Keratinocyte (primary cell): Measurements from ENCODE around the gene TUFT1. TPM values are rescaled to one million over a fixed set of nuclear protein-coding genes. Genes with fewer than 3 reads are reported as not detected.
"Not testable (repeated sequence)": the region's sequence is repeated elsewhere in the genome, so short reads cannot be mapped to it uniquely, and the experiment has no call there.

Experiments
- DNase-seq: peaks from one replicate; pipeline ENCODE4 v3.0.0-alpha.2; 2011; ENCODE audit warnings: low read depth, missing footprints, low spot score
- FAIRE-seq: peaks from 2 replicates; lab custom pipeline; 2011; peaks lifted over from hg19 to GRCh38; lab: Jason Lieb, UNC
- H2AFZ ChIP-seq: 2 replicates; pipeline ENCODE4 v1.6.0; 2012; ENCODE audit warnings: low read length, control low read depth, inconsistent platforms; ENCODE audit not compliant: control insufficient read depth
- H3K27ac ChIP-seq: 2 replicates; pipeline ENCODE4 v1.5.1; 2011; ENCODE audit warnings: low read length; ENCODE audit not compliant: control insufficient read depth, insufficient read depth
- H3K27me3 ChIP-seq: 3 replicates; pipeline ENCODE4 v1.6.0; 2011; ENCODE audit warnings: low read length; ENCODE audit not compliant: control insufficient read depth, insufficient read depth; ENCODE audit errors: extremely low read depth
- H3K36me3 ChIP-seq, 2 experiments: 2 replicates in 1 of 2; 3 replicates in 1 of 2; pipeline ENCODE4 v1.5.1; 2011; ENCODE audit warnings: low read length in 2 of 2, mild to moderate bottlenecking in 1 of 2; ENCODE audit not compliant: control insufficient read depth in 2 of 2, insufficient read depth in 2 of 2; ENCODE audit errors: extremely low read depth in 1 of 2
- H3K4me1 ChIP-seq: 3 replicates; pipeline ENCODE4 v1.5.1; 2011; ENCODE audit warnings: low read length; ENCODE audit not compliant: control insufficient read depth, insufficient read depth; ENCODE audit errors: extremely low read depth
- H3K4me2 ChIP-seq: 3 replicates; pipeline ENCODE4 v1.6.0; 2011; ENCODE audit warnings: low read depth, low read length; ENCODE audit not compliant: control insufficient read depth, insufficient read depth; ENCODE audit errors: extremely low read depth
- H3K4me3 ChIP-seq, 3 experiments: fragments of 200-600 bp in 1 of 3; sonication (generic) in 1 of 3; 2 replicates in 2 of 3; 3 replicates in 1 of 3; pipeline ENCODE4 v1.5.1; 2011 to 2016; ENCODE audit warnings: low read length in 3 of 3, mild to moderate bottlenecking in 3 of 3, control low read depth in 2 of 3, inconsistent platforms in 1 of 3, low read depth in 1 of 3, mixed read lengths in 1 of 3, mixed run types in 1 of 3, moderate library complexity in 1 of 3; ENCODE audit not compliant: control insufficient read depth in 2 of 3, insufficient read depth in 2 of 3; ENCODE audit errors: extremely low read depth in 1 of 3
- H3K79me2 ChIP-seq: 2 replicates; pipeline ENCODE4 v1.6.0; 2012; ENCODE audit warnings: low read length; ENCODE audit not compliant: control insufficient read depth, insufficient read depth
- H3K9ac ChIP-seq: 3 replicates; pipeline ENCODE4 v1.6.0; 2011; ENCODE audit warnings: low read length; ENCODE audit not compliant: control insufficient read depth, insufficient read depth; ENCODE audit errors: extremely low read depth
- H3K9me1 ChIP-seq: 3 replicates; pipeline ENCODE4 v1.6.0; 2011; ENCODE audit warnings: low read length; ENCODE audit not compliant: control insufficient read depth, insufficient read depth; ENCODE audit errors: extremely low read depth
- H3K9me3 ChIP-seq: 2 replicates; pipeline ENCODE4 v1.5.1; 2012; ENCODE audit warnings: low read depth, low read length; ENCODE audit not compliant: control insufficient read depth
- H4K20me1 ChIP-seq: 3 replicates; pipeline ENCODE4 v1.6.0; 2011; ENCODE audit warnings: low read length; ENCODE audit not compliant: control insufficient read depth, insufficient read depth; ENCODE audit errors: extremely low read depth
- EZH2 ChIP-seq: IDR thresholded peaks from one replicate; pipeline ENCODE4 v1.6.1; 2012; ENCODE audit warnings: inconsistent platforms, mild to moderate bottlenecking, low read length, moderate library complexity
- dilution Hi-C: fragments of 300-500 bp; cut with MboI; formaldehyde crosslinking; loops from one replicate; pipeline ENCODE4 v1.7.0; 2020; ENCODE audit warnings: low sequenced_read_pairs; ENCODE audit not compliant: extremely low pct_ligation_motif_present
- polyA plus RNA-seq, 5 experiments: library from polyadenylated mRNA; depleted of rRNA in 3 of 5; stranded (reverse) in 3 of 5; stranded (forward) in 1 of 5; unstranded in 1 of 5; fragments of >200 nt; gene quantifications; 1 replicate in 1 of 5; 2 replicates in 3 of 5; 3 replicates in 1 of 5; pipeline versions ENCODE4 v1.2.1 to v1.2.3, GENCODE V29; 2011 to 2012; ENCODE audit warnings: missing spikeins in 2 of 5, low read depth in 1 of 5, low replicate concordance in 1 of 5
- TF ChIP-seq, protein P1 (sequence below), 3 experiments: IDR thresholded peaks in 1 of 3; conservative IDR thresholded peaks in 1 of 3; optimal IDR thresholded peaks in 1 of 3; 2 replicates in 2 of 3; 3 replicates in 1 of 3; pipeline versions ENCODE3 to v1.5.1; 2011; ENCODE audit warnings: low read length in 3 of 3, mild to moderate bottlenecking in 3 of 3, moderate library complexity in 2 of 3, control low read depth in 1 of 3, inconsistent platforms in 1 of 3; ENCODE audit not compliant: insufficient read depth in 2 of 3; ENCODE audit errors: extremely low read depth in 1 of 3

The TUFT1 gene
- polyA plus RNA-seq, 1 donor (not counting 4 experiments of a cell fraction or from before 2014, with no cell fraction given), result 70.0 TPM

DNA sequence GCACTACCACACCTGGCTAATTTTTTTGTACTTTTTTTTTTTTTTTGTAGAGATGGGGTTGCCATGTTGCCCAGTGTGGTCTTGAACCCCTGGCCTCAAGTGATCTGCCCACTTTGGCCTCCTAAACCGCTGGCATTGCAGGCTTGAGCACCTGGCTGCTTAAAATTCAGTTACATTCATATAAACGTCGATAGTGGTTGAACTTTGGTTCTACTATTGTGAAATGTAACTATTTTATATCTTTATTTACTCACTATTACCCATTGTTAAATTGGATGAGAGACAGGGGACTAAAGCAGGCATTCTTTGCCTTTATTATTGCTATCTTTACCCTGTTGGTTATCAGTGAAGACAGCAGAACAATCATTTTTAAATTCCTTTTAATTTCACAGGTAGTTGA lies 77.9 kb downstream of the TUFT1 start:
- peaks cover 2% of the 10 kb centered on the region for H3K9me1 ChIP-seq
- no peak overlapping the region for H3K4me3 ChIP-seq
- peaks cover 25% of the 10 kb centered on the region for H3K4me1 ChIP-seq
- no peaks in the 10 kb centered on the region for H4K20me1 ChIP-seq
- dilution Hi-C loops, result no loop called here
- no peak overlapping the region for H3K27ac ChIP-seq
- no peaks in the 10 kb centered on the region for H3K36me3 ChIP-seq
- no peak overlapping the region for H3K4me2 ChIP-seq
- peaks cover 33% of the 10 kb centered on the region for H3K79me2 ChIP-seq
- no peaks in the 10 kb centered on the region for H3K9me3 ChIP-seq
- no peak overlapping the region for H3K9ac ChIP-seq
- H3K27me3 ChIP-seq, result no peaks in the 10 kb centered on the region
- TF ChIP-seq, protein P1, sequence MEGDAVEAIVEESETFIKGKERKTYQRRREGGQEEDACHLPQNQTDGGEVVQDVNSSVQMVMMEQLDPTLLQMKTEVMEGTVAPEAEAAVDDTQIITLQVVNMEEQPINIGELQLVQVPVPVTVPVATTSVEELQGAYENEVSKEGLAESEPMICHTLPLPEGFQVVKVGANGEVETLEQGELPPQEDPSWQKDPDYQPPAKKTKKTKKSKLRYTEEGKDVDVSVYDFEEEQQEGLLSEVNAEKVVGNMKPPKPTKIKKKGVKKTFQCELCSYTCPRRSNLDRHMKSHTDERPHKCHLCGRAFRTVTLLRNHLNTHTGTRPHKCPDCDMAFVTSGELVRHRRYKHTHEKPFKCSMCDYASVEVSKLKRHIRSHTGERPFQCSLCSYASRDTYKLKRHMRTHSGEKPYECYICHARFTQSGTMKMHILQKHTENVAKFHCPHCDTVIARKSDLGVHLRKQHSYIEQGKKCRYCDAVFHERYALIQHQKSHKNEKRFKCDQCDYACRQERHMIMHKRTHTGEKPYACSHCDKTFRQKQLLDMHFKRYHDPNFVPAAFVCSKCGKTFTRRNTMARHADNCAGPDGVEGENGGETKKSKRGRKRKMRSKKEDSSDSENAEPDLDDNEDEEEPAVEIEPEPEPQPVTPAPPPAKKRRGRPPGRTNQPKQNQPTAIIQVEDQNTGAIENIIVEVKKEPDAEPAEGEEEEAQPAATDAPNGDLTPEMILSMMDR (optimal IDR thresholded peaks at IDR 0.05 in 1 of 3, IDR thresholded peaks at IDR 0.05 in 1 of 3, conservative IDR thresholded peaks at IDR 0.05 in 1 of 3; ENCODE audit: extremely low read depth in 1 of 3, insufficient read depth in 2 of 3, low read length in 3 of 3), result no peak
- no peak for TF ChIP-seq EZH2
- no peak for DNase-seq
- H2AFZ ChIP-seq, result no peak overlapping the region
- FAIRE-seq, result no peak

DNA sequence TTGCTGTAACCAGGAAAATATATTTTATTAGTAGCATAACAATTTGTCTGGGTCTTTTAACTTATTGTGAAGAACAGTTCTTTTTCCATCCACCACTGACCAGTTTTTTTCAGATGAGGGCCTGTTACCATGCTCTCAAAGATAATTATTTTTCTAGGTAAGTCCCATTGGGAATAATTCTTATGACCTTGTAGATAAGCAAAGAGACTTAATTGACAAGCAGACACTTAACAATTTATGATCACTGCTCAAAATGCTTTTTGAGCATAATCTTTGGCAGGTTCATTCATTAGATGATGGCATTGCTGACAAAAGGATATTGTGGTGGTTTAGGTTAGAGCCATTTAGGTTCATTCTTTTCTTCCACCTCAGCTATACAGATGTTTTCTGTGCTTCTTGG lies 78.4 kb downstream of the TUFT1 start:
- H3K79me2 ChIP-seq, result peaks cover 29% of the 10 kb centered on the region

DNA sequence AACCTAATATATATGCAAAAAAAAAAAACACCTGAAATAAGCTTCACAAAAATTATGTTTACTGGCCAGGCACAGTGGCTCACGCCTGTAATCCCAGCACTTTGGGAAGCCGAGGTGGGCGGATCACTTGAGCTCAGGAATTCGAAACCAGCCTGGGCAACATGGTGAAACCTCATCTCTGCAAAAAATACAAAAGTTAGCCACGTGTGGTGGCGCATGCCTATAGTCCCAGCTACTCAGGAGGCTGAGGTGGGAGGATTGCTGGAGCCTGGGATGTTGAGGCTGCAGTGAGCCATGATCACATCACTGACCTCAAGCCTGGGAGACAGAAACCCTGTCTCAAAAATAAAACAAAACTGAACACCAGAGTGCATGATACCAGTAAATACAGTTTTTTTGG lies 78.9 kb downstream of the TUFT1 start:
- H3K9me1 ChIP-seq, DNase-seq, H3K27me3 ChIP-seq, H3K4me3 ChIP-seq, H3K9me3 ChIP-seq, FAIRE-seq, H2AFZ ChIP-seq, dilution Hi-C loops, H3K4me2 ChIP-seq, H4K20me1 ChIP-seq, H3K36me3 ChIP-seq, H3K9ac ChIP-seq, H3K27ac ChIP-seq: not testable (repeated sequence)
- peaks cover 20% of the 10 kb centered on the region for H3K4me1 ChIP-seq
- H3K79me2 ChIP-seq, result peaks cover 25% of the 10 kb centered on the region

More for the DNA sequence above, 78.4 kb downstream of the TUFT1 start:
- peaks cover 21% of the 10 kb centered on the region for H3K4me1 ChIP-seq
- H3K27ac ChIP-seq, result no peak overlapping the region
- DNase-seq, result no peak
- no peaks in the 10 kb centered on the region for H3K9me3 ChIP-seq
- H3K9ac ChIP-seq, result no peak overlapping the region
- H3K36me3 ChIP-seq, result no peaks in the 10 kb centered on the region
- dilution Hi-C loops, result no loop called here
- TF ChIP-seq, protein P1 (optimal IDR thresholded peaks at IDR 0.05 in 1 of 3, IDR thresholded peaks at IDR 0.05 in 1 of 3, conservative IDR thresholded peaks at IDR 0.05 in 1 of 3; ENCODE audit: extremely low read depth in 1 of 3, insufficient read depth in 2 of 3, low read length in 3 of 3), result no peak
- TF ChIP-seq EZH2, result no peak
- peaks cover 2% of the 10 kb centered on the region for H3K9me1 ChIP-seq
- H3K4me2 ChIP-seq, result no peak overlapping the region
- no peak overlapping the region for H3K4me3 ChIP-seq
- no peak overlapping the region for H2AFZ ChIP-seq
- no peaks in the 10 kb centered on the region for H3K27me3 ChIP-seq
- FAIRE-seq, result no peak
- H4K20me1 ChIP-seq, result no peaks in the 10 kb centered on the region
